Stomach (tissue), 4 donors: ENCODE results near the gene KMT2E.

Experiments used
- CTCF ChIP-seq, 7 experiments: fragments of 450-650 bp in 4 of 7; fragments of 200-600 bp in 3 of 7; sonication (generic) in 3 of 7; IDR thresholded peaks; one replicate each; pipeline ENCODE4 v1.5.1; 2016 to 2019; ENCODE audit warnings: antibody characterized with exemption in 7 of 7, control low read depth in 2 of 7, mild to moderate bottlenecking in 1 of 7
- EP300 ChIP-seq: sonication (generic); formaldehyde crosslinking; IDR thresholded peaks from one replicate; pipeline ENCODE4 v1.6.1; 2017; ENCODE audit warnings: antibody characterized with exemption
- POLR2A ChIP-seq, 4 donors: fragments of 450-650 bp; IDR thresholded peaks; one replicate each; pipeline ENCODE4 v1.6.1; 2016; ENCODE audit warnings: antibody characterized with exemption in 4 of 4, control low read depth in 2 of 4, mild to moderate bottlenecking in 1 of 4, moderate library complexity in 1 of 4
- POLR2AphosphoS5 ChIP-seq, 3 donors: sonication (generic); formaldehyde crosslinking; IDR thresholded peaks; one replicate each; pipeline ENCODE4 v1.6.1; 2016; ENCODE audit warnings: antibody characterized with exemption in 3 of 3

- TF ChIP-seq EP300 (no peak), CTCF (IDR thresholded peaks at IDR 0.05) (no peak), POLR2AphosphoS5 (IDR thresholded peaks at IDR 0.05) (no peak), POLR2A (IDR thresholded peaks at IDR 0.05) (no peak)
Observed at GRCh38 chr7:105136221-105136620, 122.2 kb downstream of the KMT2E start.
